ENCODE data around the gene TMC2.

Gene TMC2

DNA sequence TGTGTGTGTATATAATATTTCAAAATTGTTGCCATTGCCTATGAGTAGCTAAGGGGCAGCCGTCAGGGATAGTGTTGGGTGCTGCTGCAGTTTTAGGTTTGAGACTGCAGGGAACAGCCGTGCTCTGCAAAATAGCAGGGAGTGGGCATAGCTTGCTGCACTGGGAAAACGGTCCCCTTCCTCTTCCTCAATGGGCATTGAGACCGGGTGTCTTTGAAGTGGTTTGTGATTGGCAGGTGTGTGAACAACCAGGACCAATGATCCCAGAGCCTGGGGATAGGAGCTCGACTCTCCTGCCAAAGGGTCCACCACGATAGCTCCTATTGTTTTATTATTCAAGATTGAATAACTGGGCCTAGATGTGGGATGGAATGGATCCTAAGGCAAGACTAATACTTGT, 151.1 kb downstream of the TMC2 start:
- no peak overlapping the region for H3K27ac ChIP-seq
- TF ChIP-seq, protein P1, sequence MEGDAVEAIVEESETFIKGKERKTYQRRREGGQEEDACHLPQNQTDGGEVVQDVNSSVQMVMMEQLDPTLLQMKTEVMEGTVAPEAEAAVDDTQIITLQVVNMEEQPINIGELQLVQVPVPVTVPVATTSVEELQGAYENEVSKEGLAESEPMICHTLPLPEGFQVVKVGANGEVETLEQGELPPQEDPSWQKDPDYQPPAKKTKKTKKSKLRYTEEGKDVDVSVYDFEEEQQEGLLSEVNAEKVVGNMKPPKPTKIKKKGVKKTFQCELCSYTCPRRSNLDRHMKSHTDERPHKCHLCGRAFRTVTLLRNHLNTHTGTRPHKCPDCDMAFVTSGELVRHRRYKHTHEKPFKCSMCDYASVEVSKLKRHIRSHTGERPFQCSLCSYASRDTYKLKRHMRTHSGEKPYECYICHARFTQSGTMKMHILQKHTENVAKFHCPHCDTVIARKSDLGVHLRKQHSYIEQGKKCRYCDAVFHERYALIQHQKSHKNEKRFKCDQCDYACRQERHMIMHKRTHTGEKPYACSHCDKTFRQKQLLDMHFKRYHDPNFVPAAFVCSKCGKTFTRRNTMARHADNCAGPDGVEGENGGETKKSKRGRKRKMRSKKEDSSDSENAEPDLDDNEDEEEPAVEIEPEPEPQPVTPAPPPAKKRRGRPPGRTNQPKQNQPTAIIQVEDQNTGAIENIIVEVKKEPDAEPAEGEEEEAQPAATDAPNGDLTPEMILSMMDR (conservative IDR thresholded peaks at IDR 0.05), result no peak

GRCh38 chr20:2688041-2688591, 151.7 kb downstream of the TMC2 start:
- H3K27ac ChIP-seq, result no peak overlapping the region
- TF ChIP-seq, protein P1 (conservative IDR thresholded peaks at IDR 0.05), result peak; percentile 40

- TF ChIP-seq, protein P1 (conservative IDR thresholded peaks at IDR 0.05), result no peak
- no peak overlapping the region for H3K27ac ChIP-seq
These were observed 153.8 kb downstream of the TMC2 start for GRCh38 chr20:2690213-2690612.

DNA sequence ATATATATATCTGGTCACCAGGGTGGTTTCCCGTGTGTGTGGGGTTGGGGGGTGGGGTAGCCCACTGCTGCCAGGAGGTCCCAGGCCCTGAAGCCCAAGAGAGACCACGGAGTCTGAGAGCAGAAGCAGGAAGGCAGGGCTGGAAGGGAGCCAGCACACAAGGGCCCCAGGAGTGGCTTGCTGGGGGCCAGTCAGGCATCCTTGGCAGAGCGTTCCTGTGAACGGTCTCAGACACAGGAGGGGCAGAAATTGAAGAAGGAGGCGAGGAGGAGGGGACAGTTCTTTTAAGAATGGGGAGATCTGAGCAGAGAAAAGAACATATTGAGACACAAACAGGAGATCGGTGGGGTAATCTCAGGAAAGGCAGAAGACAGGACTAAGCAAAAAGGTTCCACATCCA, 154.3 kb downstream of the TMC2 start:
- TF ChIP-seq, protein P1 (conservative IDR thresholded peaks at IDR 0.05), result no peak
- H3K27ac ChIP-seq, result no peak overlapping the region

GRCh38 chr20:2691127-2691526, 154.8 kb downstream of the TMC2 start:
- TF ChIP-seq, protein P1 (conservative IDR thresholded peaks at IDR 0.05), result no peak
- no peak overlapping the region for H3K27ac ChIP-seq
